Measurements from ENCODE around the gene PRCD. TPM values are rescaled to one million over a fixed set of nuclear protein-coding genes. Genes with fewer than 3 reads are reported as not detected.

PRCD gene, protein sequence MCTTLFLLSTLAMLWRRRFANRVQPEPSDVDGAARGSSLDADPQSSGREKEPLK
- total RNA-seq (2022; extraction: Qiagen RNA extraction): 0.22 TPM in 1 of 5 replicates, not detected in the others

DNA sequence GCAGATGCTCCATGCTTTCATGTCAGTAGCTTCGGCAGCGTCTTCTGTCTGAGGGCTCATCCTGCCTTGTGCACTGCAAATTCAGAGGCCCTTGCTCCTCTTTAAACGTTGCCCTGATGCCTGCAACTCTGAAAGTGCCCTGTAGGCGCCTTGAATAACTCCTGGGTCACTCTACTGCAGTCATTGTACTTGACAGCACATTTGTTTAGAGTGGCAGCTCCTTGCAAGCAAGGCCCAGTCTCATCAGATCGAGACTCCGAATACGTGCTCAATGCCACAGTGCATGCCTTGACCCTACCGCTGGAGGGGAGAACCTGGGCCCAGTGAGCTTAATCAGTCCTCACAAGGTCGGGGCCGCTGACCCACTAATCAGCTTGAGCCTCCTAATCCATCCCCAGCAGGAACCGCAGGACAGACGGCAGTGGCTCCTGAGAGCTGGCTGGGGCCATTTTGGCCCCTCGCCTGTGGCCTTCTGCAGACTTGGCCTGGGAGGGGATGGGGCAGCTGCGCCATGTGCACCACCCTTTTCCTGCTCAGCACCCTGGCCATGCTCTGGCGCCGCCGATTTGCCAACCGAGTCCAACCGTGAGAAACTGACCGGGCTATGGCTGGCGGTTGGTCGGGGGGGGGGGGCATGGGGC, at the start of gene PRCD:
PRCD (plus strand) TSS at position 414 of the 641 bp plus-strand sequence; CDS start at position 512, 98 bp downstream.

DNA sequence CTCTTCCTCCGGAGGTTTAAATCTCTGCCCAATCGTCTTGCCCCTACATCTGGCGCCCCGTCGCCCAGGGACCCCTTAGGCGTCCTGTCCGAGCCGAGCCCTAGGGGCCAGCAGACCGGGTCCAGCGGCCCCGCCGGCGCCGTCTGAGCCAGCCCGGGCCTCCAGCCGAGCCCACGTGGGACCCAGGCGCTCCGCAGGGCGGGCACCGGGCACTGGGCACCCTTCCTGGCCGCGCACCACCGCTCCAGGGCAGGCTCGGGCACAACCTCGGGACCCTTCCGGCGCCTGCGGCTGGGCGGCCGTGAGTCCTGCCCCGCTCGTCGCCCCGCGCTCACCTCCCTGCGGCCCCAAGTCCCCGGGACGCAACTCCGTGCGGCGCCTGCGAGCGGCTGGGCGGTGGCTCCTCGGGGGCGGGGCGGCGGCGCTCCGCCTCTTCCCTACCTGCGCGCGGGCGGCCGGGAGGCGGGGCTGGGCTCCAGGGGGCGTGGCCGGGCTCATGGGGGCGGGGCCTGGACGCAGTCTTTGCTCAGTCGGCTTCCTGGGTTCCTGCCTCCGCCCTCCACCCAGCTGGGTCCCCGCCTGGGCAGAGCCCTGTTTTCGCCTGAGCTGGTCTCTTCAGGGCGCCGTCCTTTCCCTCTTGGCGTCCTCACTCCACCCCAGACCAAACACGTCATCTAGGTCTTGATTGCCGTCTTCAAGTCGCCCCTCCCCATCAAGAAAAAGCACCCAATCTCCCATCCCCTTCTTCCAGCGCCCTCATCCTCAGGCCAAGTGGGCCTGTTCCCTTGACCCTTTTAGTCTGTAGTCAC, 38.6 kb upstream of the PRCD start, which contains the start of gene RHBDF2:
RHBDF2 (minus strand) TSS at position 406 of the 809 bp plus-strand sequence. CDS start 19,899 bp downstream, outside the sequence.

DNA sequence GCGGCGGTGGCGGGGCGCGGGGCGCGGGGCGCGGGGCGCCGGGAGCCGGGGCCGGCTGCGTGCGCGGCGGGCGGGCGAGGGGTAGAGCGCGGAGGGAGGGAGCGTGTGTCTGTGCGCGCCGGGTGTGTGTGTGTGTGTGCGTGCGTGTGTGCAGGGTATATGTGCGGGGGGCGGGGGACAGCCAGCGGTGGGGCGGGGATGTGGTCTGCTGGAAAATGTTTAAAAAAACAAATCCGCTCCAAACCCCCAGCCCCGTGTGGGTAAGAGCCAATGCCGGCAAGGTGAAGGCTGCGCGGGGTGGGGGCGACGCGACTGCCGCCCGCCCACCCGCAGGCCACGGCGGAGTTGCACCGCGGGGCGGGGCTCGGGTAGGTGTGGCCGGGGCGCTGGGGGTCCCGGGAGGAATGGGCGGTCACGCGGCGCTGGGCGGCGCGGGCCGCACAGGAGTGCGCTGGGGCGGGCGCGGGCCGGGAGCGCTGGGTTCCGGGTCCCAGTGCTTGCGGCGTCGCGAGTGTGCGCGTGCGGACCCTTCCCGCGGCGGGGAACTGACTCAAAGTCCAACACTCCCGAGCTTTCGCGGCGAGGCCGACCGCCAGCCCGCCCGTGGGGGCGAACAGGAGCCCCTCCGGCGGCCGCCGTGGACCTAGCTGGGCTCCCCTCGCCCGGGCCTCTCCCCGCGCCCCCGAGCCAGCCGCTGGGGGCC, 2.1 kb upstream of the PRCD start, which contains the start of gene CYGB:
CYGB (minus strand) TSS at position 132 of the 703 bp plus-strand sequence. CDS start 167 bp downstream, outside the sequence.

DNA sequence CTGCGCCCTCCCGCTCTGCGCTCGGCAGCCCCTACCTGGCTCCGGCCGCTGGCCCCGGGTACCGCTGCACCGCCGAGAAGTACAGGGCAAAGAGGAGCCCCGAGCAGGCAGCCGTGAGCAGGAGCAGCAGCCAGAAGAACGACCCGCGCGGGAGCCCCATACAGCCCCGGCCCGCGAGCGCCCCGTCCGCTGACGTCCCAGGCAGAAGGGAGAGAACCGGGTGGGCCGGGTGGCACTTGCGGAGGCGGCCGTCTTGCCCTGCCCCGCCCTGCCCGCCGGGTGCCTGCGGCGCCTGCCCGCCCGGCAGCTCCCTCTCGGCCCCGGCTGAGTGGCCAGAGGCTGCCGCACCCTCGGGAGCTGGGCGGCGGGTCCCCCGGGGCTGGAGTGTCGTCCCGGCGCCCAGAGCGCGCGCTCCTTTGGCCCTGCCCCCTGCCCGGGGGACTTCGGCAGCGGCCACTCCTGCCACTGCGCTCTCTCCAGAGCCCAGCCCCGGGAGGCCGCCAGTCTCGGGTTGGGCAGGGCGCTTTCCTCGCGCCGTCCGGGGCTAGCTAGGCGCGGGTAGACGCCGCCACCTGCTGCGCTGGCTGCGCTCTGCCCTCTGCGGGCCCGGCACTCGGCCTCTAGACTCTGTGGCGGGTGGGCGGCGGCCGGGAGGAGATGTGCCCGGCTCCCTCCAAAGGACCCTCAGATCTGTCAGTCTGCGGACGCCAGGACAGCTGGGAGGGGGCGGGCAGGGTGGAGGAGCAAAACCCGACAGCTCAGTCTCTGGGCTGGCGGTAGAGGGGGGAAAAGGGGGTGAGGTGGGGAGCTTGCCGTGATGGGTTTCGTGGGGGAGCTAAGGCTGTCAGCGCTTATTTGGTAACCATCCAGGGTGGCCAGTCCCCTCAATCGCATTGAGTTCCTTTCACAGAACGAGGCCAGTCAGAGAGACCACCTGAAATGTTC, 46.1 kb downstream of the PRCD start, which contains the start of gene ST6GALNAC2:
ST6GALNAC2 (minus strand) TSS at position 212 of the 945 bp plus-strand sequence; CDS start at position 160, 52 bp downstream.

Other genes starting within 250 kb of the PRCD start
- gene QRICH2, start 231.8 kb upstream of the PRCD start, total RNA-seq (2022; extraction: Qiagen RNA extraction): 0.83 to 1.7 TPM (median 1.2 TPM) in 5 replicates
- gene PRPSAP1, start 186.1 kb upstream of the PRCD start, total RNA-seq (2022; extraction: Qiagen RNA extraction): 53.3 to 68.3 TPM (median 63.3 TPM) in 5 replicates
- 41.3 to 64.7 TPM (median 57.3 TPM) in 5 replicates for gene SPHK1, start 155.4 kb upstream of the PRCD start, total RNA-seq (2022; extraction: Qiagen RNA extraction)
- 26.0 to 35.9 TPM (median 34.4 TPM) in 5 replicates for gene UBE2O, start 86.9 kb upstream of the PRCD start, total RNA-seq (2022; extraction: Qiagen RNA extraction)
- 0.15 to 0.33 TPM (median 0.22 TPM) in 5 replicates for gene AANAT, start 72.4 kb upstream of the PRCD start, total RNA-seq (2022; extraction: Qiagen RNA extraction)
- gene RHBDF2, start 38.6 kb upstream of the PRCD start, total RNA-seq (2022; extraction: Qiagen RNA extraction): 55.1 to 74.7 TPM (median 68.7 TPM) in 5 replicates
- gene CYGB, start 2.3 kb upstream of the PRCD start, total RNA-seq (2022; extraction: Qiagen RNA extraction): 0.91 to 1.8 TPM (median 1.1 TPM) in 5 replicates
- gene ST6GALNAC2, start 45.8 kb downstream of the PRCD start, total RNA-seq (2022; extraction: Qiagen RNA extraction): 0.31 to 0.87 TPM (median 0.51 TPM) in 5 replicates
- gene ST6GALNAC1, start 103.7 kb downstream of the PRCD start, total RNA-seq (2022; extraction: Qiagen RNA extraction): 0.14 to 0.41 TPM (median 0.16 TPM) in 5 replicates
- gene MXRA7, start 170.9 kb downstream of the PRCD start, total RNA-seq (2022; extraction: Qiagen RNA extraction): 58.7 to 67.8 TPM (median 65.0 TPM) in 5 replicates
- 76.7 to 84.3 TPM (median 78.3 TPM) in 5 replicates for gene JMJD6, start 186.6 kb downstream of the PRCD start, total RNA-seq (2022; extraction: Qiagen RNA extraction)
- 60.8 to 65.2 TPM (median 61.7 TPM) in 5 replicates for gene METTL23, start 186.8 kb downstream of the PRCD start, total RNA-seq (2022; extraction: Qiagen RNA extraction)
- gene SRSF2, start 197.3 kb downstream of the PRCD start, total RNA-seq (2022; extraction: Qiagen RNA extraction): 373 to 475 TPM (median 454 TPM) in 5 replicates
- gene MFSD11, start 198.1 kb downstream of the PRCD start, total RNA-seq (2022; extraction: Qiagen RNA extraction): 19.6 to 24.0 TPM (median 21.0 TPM) in 5 replicates